ENCODE measurements around the gene NDE1.
A peak's percentile ranks its signal among the peaks of the same experiment; 100 is the strongest.

The NDE1 gene

DNA sequence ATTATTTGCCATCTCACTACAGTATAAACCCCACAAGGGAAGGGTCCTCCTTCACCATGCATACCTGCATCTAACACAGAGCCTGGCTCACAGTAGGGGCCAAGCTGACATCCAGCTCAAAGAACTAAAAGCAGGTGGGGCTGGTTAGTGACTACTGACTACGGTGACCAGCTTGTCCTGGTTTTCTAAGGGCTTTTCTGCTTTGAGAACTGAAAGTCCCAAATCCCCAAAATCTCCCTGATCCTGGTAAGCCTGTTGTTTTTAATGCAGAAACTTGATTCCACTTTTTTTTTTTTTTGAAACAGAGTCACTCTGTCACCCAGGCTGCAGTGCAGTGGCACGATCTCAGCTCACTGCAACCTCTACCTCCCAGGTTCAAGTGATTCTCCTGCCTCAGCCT is 89.4 kb downstream of the NDE1 start:
- ATAC-seq (no peak), DNase-seq (no peak)

DNA sequence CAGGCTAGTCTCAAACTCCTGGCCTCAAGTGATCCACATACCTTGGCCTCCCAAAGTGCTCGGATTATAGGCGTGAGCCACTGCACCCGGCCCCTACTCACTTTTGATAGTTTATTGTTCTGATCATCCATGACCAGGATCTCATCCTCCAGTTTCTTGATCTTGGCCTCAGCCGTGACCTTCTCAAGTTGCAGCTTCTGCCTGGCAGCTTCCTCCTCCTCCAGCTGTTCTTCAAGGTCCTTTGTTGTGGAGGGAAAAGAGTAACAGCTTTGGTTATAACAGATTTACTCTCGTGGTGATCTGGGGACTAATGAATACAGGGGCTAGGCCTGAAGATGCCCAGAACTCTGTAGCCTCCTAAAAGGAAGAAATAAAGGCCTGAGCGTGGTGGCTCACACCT is 89.9 kb downstream of the NDE1 start:
- no peak for DNase-seq
- ATAC-seq, result no peak

DNA sequence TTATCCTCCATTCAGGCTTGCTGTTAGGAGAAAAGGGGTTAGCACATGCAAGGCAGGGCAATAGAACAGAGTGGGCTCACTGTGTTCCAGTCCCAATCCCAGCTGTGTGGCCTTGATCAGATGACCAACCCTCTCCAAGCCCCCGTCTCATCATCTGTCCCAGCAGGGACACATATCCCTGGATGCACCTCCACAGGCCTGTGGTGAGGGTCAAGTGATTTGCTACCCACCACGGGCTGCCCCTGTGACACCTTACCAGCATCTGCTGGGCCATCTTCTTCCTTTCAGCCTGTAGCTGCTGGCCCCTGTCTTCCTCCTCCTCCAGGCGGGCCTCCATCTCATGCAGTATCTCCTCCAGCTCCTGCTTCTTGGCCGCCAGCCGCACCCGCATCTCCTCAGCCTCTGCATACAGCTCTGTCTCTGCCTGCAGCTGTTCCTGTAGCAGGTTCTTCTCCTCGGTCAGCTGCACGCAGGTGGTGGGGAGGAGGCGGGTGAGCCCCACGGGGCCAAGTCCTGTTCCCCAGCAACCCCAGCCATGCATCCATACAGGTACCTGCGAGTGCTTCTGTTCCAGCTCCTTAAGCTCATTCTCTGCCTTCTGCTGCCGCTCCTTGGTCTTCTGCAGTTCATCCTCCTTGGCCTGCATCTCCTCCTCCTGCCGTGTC is 91.3 kb downstream of the NDE1 start:
- DNase-seq (no peak), ATAC-seq (no peak)

DNA sequence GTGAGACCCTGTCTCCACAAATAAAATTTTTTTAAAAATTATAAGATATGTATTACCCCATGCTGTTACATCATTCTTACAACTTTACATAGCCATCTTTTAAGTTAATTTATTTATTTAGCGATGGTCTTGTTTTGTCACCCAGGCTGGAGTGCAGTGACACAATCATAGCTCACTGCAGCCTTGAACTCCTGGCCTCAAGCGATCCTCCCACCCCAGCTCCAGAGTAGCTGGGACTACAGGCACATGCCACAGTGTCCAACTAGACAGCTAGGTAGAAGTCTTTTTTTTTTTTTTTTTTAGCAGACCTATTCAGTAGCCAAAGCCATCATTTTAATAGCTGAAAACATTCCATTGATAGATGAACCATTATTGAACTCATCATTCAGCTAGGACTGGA is 92.7 kb downstream of the NDE1 start:
- ATAC-seq, result no peak
- no peak for DNase-seq

GRCh38 chr16:15743657-15744056 is 93.6 kb downstream of the NDE1 start:
- ATAC-seq (no peak), DNase-seq (no peak)

DNA sequence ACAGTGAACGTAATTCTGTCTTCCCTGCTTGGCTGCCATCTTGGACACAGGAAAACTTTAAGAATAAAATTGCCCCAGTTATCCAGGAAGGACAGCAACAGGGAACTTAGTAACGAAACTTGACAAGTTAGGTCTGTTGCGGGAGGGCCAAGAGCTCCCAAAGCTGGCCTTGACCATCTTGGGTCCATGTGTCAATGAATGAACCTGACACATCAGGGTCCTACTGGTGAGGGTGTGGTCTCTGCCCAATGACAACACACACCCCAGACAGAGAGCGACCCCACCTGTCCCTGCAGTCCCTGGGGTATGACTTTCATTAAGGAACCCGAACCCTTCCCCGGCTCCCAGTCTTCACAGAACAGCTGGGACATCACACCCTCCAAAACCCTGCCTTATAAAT is 96.3 kb downstream of the NDE1 start:
- DNase-seq (no peak), ATAC-seq (no peak)

GRCh38 chr16:15747937-15748336 is 97.9 kb downstream of the NDE1 start:
- ATAC-seq (no peak), DNase-seq (no peak)

- ATAC-seq (no peak), DNase-seq (no peak)
These were observed 98.6 kb downstream of the NDE1 start for GRCh38 chr16:15748654-15749053.

DNA sequence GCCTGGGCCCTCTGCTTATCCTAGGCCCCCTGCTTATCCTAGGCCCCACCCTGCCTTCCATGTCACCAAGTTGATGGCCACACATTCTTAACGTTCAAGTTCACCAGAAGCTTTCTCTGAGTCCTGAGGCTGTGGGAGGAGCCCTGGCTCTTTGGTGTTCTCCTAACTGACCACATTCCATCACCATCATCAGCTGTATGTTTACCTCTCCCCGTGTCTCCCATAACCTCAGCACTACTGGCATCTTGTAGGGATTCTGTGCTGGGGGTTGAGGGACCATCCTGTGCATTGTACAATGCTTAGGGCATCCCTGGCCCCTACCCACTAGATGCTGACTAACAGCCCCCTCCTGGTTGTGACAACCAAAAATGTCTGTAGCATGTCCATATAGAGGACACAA is 99.3 kb downstream of the NDE1 start:
- DNase-seq, result no peak
- no peak for ATAC-seq

- ATAC-seq (no peak), DNase-seq (no peak)
These were observed 99.9 kb downstream of the NDE1 start for GRCh38 chr16:15749985-15750384.

DNA sequence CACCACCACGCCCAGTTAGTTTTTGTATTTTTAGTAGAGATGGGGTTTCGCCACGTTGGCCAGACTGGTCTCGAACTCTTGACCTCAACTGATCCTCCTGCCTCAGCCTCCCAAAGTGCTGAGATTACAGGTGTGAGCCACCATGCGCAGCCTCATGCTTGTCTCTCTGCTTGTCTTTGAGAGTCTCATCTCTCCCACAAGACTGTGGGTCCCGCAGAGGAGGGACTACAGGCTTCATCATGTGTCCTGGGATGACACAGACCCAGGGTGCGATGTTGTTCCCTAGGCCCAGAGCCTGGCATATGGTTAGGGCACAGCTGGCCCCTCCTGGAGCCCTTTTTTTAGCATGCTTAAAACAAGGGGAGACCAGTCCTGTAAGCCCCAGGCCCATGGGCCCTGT is 101.9 kb downstream of the NDE1 start:
- no peak for ATAC-seq
- DNase-seq, result no peak

GRCh38 chr16:15752717-15753488 is 102.9 kb downstream of the NDE1 start:
- ATAC-seq, result no peak

GRCh38 chr16:15754821-15755534 is 104.9 kb downstream of the NDE1 start:
- DNase-seq (no peak), ATAC-seq (no peak)

More at GRCh38 chr16:15752717-15753488, 102.9 kb downstream of the NDE1 start:
- no peak for DNase-seq

- no peak for ATAC-seq
- no peak for DNase-seq
These were observed 107.0 kb downstream of the NDE1 start for GRCh38 chr16:15757077-15757386.

DNA sequence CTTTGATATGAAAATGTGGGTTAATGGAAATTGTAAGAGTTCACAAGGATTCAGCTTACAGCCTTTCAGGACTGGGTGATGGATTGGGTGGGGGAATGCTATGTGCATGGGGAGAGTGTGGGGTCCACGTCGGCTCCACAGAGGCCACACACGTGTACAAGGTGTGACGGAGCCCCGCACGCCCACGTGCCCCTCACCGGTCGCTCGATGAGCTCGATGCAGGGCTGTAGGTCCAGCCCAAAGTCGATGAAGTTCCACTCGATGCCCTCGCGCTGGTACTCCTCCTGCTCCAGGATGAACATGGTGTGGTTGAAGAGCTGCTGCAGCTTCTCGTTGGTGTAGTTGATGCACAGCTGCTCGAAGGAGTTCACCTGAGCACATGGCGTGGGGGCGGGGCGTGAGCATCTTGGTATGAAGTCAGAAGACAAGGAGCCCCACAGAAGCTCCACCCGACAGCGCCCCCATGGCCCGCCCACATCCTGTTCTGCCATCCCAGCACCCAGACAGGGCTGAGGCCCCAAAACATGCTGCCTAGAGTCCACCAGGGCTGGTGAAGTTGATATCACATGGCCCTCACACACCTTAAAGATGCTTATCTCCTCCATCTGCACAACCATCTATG is 107.7 kb downstream of the NDE1 start:
- no peak for ATAC-seq
- DNase-seq, result peak; percentile 18

DNA sequence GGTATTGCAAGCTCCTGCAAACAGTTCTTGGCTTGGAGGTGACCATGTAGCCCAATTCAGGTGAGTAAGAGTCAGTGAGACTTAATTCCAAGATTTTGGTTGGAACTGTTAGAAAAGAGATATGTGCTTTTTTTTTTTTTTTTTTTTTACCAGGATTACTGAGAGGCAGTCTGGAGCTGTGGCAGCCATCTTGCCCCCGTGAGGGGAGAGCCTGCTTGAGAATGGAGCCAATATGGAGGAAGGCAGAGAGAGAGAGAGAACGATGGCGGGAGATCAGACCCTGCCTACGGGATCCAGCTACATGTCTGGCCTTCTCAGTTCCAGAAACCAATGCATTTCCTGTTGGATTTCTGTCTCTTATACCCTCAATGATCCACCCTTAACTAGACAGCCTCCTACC is 109.0 kb downstream of the NDE1 start:
- no peak for DNase-seq
- ATAC-seq, result no peak

- DNase-seq, result no peak
These were observed 110.1 kb downstream of the NDE1 start for GRCh38 chr16:15760129-15760528.

GRCh38 chr16:15764112-15764511 is 114.1 kb downstream of the NDE1 start:
- no peak for ATAC-seq

More at GRCh38 chr16:15760129-15760528, 110.1 kb downstream of the NDE1 start:
- ATAC-seq, result no peak

DNA sequence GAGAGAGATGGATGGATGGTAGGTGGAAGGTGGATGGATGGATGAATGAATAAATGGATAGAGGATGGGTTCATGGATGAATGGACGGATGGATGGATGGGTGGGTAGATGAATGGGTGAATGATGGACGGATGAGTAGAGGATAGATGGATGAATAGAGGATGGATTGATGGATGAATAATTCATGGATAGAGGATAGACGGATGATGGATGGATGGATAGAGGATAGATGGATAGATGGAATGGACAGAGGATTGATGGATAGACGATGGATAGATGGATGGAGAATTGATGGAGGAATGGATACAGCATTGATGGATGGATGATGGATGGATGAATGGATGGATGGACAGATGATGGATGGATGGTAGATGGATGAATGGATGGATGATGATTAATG is 115.1 kb downstream of the NDE1 start:
- no peak for DNase-seq
- no peak for ATAC-seq

More at GRCh38 chr16:15764112-15764511, 114.1 kb downstream of the NDE1 start:
- DNase-seq, result no peak

- ATAC-seq, result peak; percentile 91
- DNase-seq, result peak; percentile 27
These were observed 115.8 kb downstream of the NDE1 start for GRCh38 chr16:15765880-15766279.

- ATAC-seq (no peak), DNase-seq (no peak)
These were observed 116.9 kb downstream of the NDE1 start for GRCh38 chr16:15766918-15767317.

DNA sequence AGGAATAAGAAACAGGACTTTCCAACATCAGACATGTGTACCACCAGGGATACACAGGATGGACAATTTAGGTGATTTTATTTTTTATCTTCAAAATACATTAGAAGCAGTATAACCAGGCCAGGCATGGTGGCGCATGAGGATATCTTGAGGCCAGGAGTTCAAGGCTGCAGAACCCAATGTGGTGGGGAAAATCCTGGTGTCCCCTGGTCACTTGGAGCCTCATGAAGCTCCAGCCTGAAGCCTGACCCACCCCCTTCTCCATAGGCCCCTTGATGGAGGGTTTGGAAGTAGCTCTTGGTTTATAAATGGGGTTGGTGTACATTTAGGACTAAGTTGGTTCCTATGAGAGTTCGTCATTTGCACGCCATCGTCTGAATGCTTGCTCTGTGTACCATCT is 118.2 kb downstream of the NDE1 start:
- ATAC-seq (no peak), DNase-seq (no peak)

GRCh38 chr16:15769239-15769638 is 119.2 kb downstream of the NDE1 start:
- ATAC-seq (no peak), DNase-seq (no peak)
